HCT116 (cell line): Measurements from ENCODE around the gene TLE7. TPM values are rescaled to one million over a fixed set of nuclear protein-coding genes. Genes with fewer than 3 reads are reported as not detected.

Source experiments
- ATAC-seq: fragments of 200-7000 bp; cut with Tn5 transposase; 2 replicates; pipeline ENCODE4 v1.9.1; 2020; ENCODE audit warnings: mild to moderate bottlenecking, moderate library complexity
- Bru-seq: library from RNA; stranded (reverse); fragments of 400-500 nt; gene quantifications from one replicate; lab custom pipeline; 2021; lab: Mats Ljungman, UMichigan
- BruChase-seq, 2 experiments: library from RNA; stranded (reverse); fragments of 400-500 nt; gene quantifications; one replicate each; lab custom pipeline; 2021; lab: Mats Ljungman, UMichigan
- BruUV-seq: library from RNA; stranded (reverse); fragments of 400-500 nt; replicated peaks from 2 replicates; lab custom pipeline; 2021; lab: Mats Ljungman, UMichigan
- CTCF ChIA-PET: fragments of 300-600 bp; sonication (Branson Sonifier 250); formaldehyde crosslinking; loops from one replicate; lab custom pipeline; 2021; ENCODE audit warnings: antibody characterized with exemption; lab: Charles Lee
- POLR2A ChIA-PET: fragments of 300-600, 350-600 bp; sonication (Branson Sonifier 250); formaldehyde crosslinking; loops from one replicate; lab custom pipeline; 2021; ENCODE audit warnings: antibody characterized with exemption; lab: Charles Lee
- RAD21 ChIA-PET, 2 experiments: fragments of 300-600 bp; sonication (Branson Sonifier 250); formaldehyde crosslinking; loops; one replicate each; lab custom pipeline; 2023; ENCODE audit warnings: low total read pairs in 2 of 2; ENCODE audit not compliant: uncharacterized antibody in 2 of 2, unreplicated experiment in 2 of 2, low non-redundant PET in 1 of 2; lab: Charles Lee
- DNase-seq: peaks from one replicate; pipeline ENCODE4 v3.0.0-alpha.2; 2010; ENCODE audit warnings: low read depth, low spot score
- H2AFZ ChIP-seq: fragments of 200-600 bp; shearing (Covaris generic), sonication (generic); 2 replicates; pipeline ENCODE4 v1.6.1; 2017; ENCODE audit warnings: low read depth, mixed run types, mixed read lengths, antibody characterized with exemption, low read length; ENCODE audit not compliant: poor library complexity, severe bottlenecking
- H3K27ac ChIP-seq: 2 replicates; pipeline ENCODE4 v1.5.1; 2012; ENCODE audit warnings: low read depth, low read length
- H3K27me3 ChIP-seq: fragments of 200-600 bp; sonication (generic); 2 replicates; pipeline ENCODE4 v1.6.1; 2016; ENCODE audit warnings: mixed run types, low read length, mixed read lengths; ENCODE audit not compliant: insufficient read depth
- H3K36me3 ChIP-seq, 2 experiments: fragments of 200-500 bp in 1 of 2; fragments of 200-600 bp in 1 of 2; sonication (Bioruptor generic) in 1 of 2; sonication (generic) in 1 of 2; 2 replicates each; pipeline versions ENCODE4 v1.5.1 to v1.6.1; 2014 to 2016; ENCODE audit warnings: low read length in 2 of 2, inconsistent platforms in 1 of 2, mixed read lengths in 1 of 2, mixed run types in 1 of 2; ENCODE audit not compliant: insufficient read depth in 2 of 2, control insufficient read depth in 1 of 2
- H3K4me1 ChIP-seq, 2 experiments: fragments of 200-600 bp in 1 of 2; sonication (generic) in 1 of 2; 2 replicates each; pipeline versions ENCODE4 v1.5.1 to v1.6.1; 2012 to 2017; ENCODE audit warnings: low read length in 2 of 2, inconsistent platforms in 1 of 2, mild to moderate bottlenecking in 1 of 2, mixed read lengths in 1 of 2, mixed run types in 1 of 2, moderate library complexity in 1 of 2; ENCODE audit not compliant: insufficient read depth in 2 of 2, control insufficient read depth in 1 of 2
- H3K4me2 ChIP-seq: fragments of 200-600 bp; sonication (generic); 2 replicates; pipeline ENCODE4 v1.6.1; 2017; ENCODE audit warnings: mixed run types, low read length, mixed read lengths
- H3K4me3 ChIP-seq, 2 experiments: fragments of 200-600 bp in 1 of 2; sonication (generic) in 1 of 2; replicated peaks in 1 of 2; 2 replicates each; pipeline ENCODE4 v1.5.1; 2011 to 2016; ENCODE audit warnings: low read length in 2 of 2, control low read depth in 1 of 2, low read depth in 1 of 2, mild to moderate bottlenecking in 1 of 2, mixed read lengths in 1 of 2, mixed run types in 1 of 2
- H3K79me2 ChIP-seq: fragments of 200-600 bp; sonication (generic); 2 replicates; pipeline ENCODE4 v1.6.1; 2017; ENCODE audit warnings: mild to moderate bottlenecking, mixed run types, low read length, moderate library complexity, mixed read lengths; ENCODE audit not compliant: insufficient read depth
- H3K9ac ChIP-seq: fragments of 200-600 bp; sonication (generic); 2 replicates; pipeline ENCODE4 v1.6.1; 2016; ENCODE audit warnings: low read length, mixed read lengths
- H3K9me2 ChIP-seq: fragments of 200-600 bp; sonication (generic), shearing (Covaris generic); 2 replicates; pipeline ENCODE4 v1.6.1; 2017; ENCODE audit warnings: mixed run types, mild to moderate bottlenecking, moderate library complexity; ENCODE audit not compliant: insufficient read depth
- H3K9me3 ChIP-seq, 2 experiments: fragments of 200-500 bp in 1 of 2; fragments of 200-600 bp in 1 of 2; sonication (Bioruptor generic) in 1 of 2; sonication (generic) in 1 of 2; 2 replicates each; pipeline ENCODE4 v1.6.1; 2014 to 2017; ENCODE audit warnings: low read length in 2 of 2, mixed read lengths in 2 of 2, inconsistent platforms in 1 of 2, low read depth in 1 of 2, mild to moderate bottlenecking in 1 of 2, mixed run types in 1 of 2, moderate library complexity in 1 of 2; ENCODE audit not compliant: control insufficient read depth in 1 of 2, insufficient read depth in 1 of 2
- H4K20me1 ChIP-seq: fragments of 200-600 bp; sonication (generic), shearing (Covaris generic); 2 replicates; pipeline ENCODE4 v1.6.1; 2017; ENCODE audit warnings: mixed run types, mild to moderate bottlenecking, moderate library complexity; ENCODE audit not compliant: insufficient read depth
- ATF3 ChIP-seq: IDR thresholded peaks from 2 replicates; pipeline ENCODE4 v1.6.1; 2012
- CEBPB ChIP-seq: IDR thresholded peaks from 2 replicates; pipeline ENCODE4 v1.6.1; 2012; ENCODE audit warnings: low read depth
- ELF1 ChIP-seq: IDR thresholded peaks from 2 replicates; pipeline ENCODE4 v1.6.1; 2012; ENCODE audit warnings: low read depth, borderline replicate concordance
- EZH2 ChIP-seq: fragments of 200-600 bp; sonication (generic); IDR thresholded peaks from 2 replicates; pipeline ENCODE4 v1.6.1; 2017; ENCODE audit warnings: antibody characterized with exemption, mixed run types
- EZH2phosphoT487 ChIP-seq: fragments of 200-600 bp; IDR thresholded peaks from 2 replicates; pipeline ENCODE4 v1.6.1; 2018; ENCODE audit warnings: antibody characterized with exemption, borderline replicate concordance
- FOSL1 ChIP-seq: IDR thresholded peaks from 2 replicates; pipeline ENCODE4 v1.6.1; 2012; ENCODE audit warnings: low read depth
- JUND ChIP-seq: IDR thresholded peaks from 2 replicates; pipeline ENCODE4 v1.6.1; 2012
- MAX ChIP-seq: IDR thresholded peaks from 2 replicates; pipeline ENCODE4 v1.6.1; 2012
- POLR2A ChIP-seq: IDR thresholded peaks from 2 replicates; pipeline ENCODE4 v1.7.0; 2011; ENCODE audit warnings: borderline replicate concordance; ENCODE audit not compliant: insufficient read depth, insufficient read length; ENCODE audit errors: extremely low read depth
- POLR2AphosphoS5 ChIP-seq: IDR thresholded peaks from 2 replicates; pipeline ENCODE4 v1.6.1; 2011; ENCODE audit warnings: mild to moderate bottlenecking, low read depth, low read length, moderate library complexity
- RAD21 ChIP-seq: IDR thresholded peaks from 2 replicates; pipeline ENCODE4 v1.6.1; 2012; ENCODE audit warnings: low read depth, mild to moderate bottlenecking
- REST ChIP-seq: IDR thresholded peaks from 2 replicates; pipeline ENCODE4 v1.6.1; 2012; ENCODE audit warnings: low read depth
- SIN3A ChIP-seq: IDR thresholded peaks from 2 replicates; pipeline ENCODE4 v1.6.1; 2012; ENCODE audit warnings: low read depth
- SP1 ChIP-seq: IDR thresholded peaks from 2 replicates; pipeline ENCODE4 v1.6.1; 2012; ENCODE audit warnings: low read depth
- SRF ChIP-seq: IDR thresholded peaks from 2 replicates; pipeline ENCODE4 v1.6.1; 2012; ENCODE audit warnings: low read depth
- intact Hi-C: fragments of 100-400 bp; cut with micrococcal nuclease; formaldehyde crosslinking; loops from 2 replicates; pipeline ENCODE4 v1.10.0; 2022
- long read RNA-seq: library from polyadenylated mRNA; unstranded; transcript quantifications from one replicate; pipeline ENCODE4 v2.0.0, GENCODE V29; 2021; ENCODE audit not compliant: unreplicated experiment
- polyA plus RNA-seq: library from polyadenylated mRNA; unstranded; fragments of >200 nt; gene quantifications from 2 replicates; pipeline ENCODE4 v1.2.1, GENCODE V29; 2012; ENCODE audit warnings: missing spikeins
- total RNA-seq: library from RNA; stranded (reverse); gene quantifications from one replicate; pipeline ENCODE4 v1.2.1, GENCODE V29; 2021; ENCODE audit not compliant: unreplicated experiment
- TF ChIP-seq, protein P1 (sequence below), 3 experiments: fragments of 200-600 bp in 1 of 3; sonication (generic) in 1 of 3; IDR thresholded peaks in 2 of 3; conservative IDR thresholded peaks in 1 of 3; 2 replicates each; pipeline ENCODE4 v1.5.1; 2012 to 2017; ENCODE audit warnings: low read depth in 2 of 3, low read length in 2 of 3, antibody characterized with exemption in 1 of 3, borderline replicate concordance in 1 of 3, control low read depth in 1 of 3, mild to moderate bottlenecking in 1 of 3, mixed read lengths in 1 of 3, mixed run types in 1 of 3, moderate library complexity in 1 of 3; ENCODE audit not compliant: insufficient read depth in 1 of 3

TLE7 gene
- total RNA-seq (not detected), Bru-seq, nascent RNA (not detected), BruChase-seq, experiment 1, labeled RNA remaining after a 6-hour chase (not detected), BruChase-seq, experiment 2, labeled RNA remaining after a 2-hour chase (not detected)
- not detected in 2 replicates for polyA plus RNA-seq
- long read RNA-seq, result 0 reads

DNA sequence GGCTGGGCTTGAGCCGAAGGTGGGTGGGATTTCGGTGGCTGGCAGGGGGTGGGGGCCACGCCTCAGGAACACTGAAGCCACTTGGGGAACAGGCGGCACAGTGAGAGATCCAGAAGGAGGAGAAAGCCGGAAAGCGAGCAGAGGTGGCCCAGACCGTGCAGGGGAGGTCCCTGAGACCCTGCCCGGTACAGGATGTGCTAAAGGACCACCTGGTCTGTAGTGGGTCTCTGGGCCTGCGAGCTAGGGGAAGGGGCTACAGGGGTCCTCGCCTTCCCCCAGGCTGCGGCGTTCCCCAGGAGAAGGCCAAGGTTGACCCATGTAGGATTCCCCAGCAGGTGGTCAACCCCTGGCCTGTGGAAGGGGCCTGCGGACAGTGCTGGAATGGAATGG, at the start of gene TLE7:
TLE7 (minus strand) TSS at position 4 of the 390 bp plus-strand sequence. CDS start 8,730 bp downstream, outside the sequence.
- ATAC-seq, result no peak
- Histone ChIP-seq H3K79me2 (no peaks in the 10 kb centered on the region), H3K9ac (no peak within 1 kb of the TSS), H3K27ac (no peak within 1 kb of the TSS), H4K20me1 (no peaks in the 10 kb centered on the region), H3K4me3 (no peak within 1 kb of the TSS), H3K27me3 (no peaks in the 10 kb centered on the region), H2AFZ (no peak within 1 kb of the TSS), H3K4me2 (no peak within 1 kb of the TSS), H3K9me3 (no peaks in the 10 kb centered on the region; a peak in 1 of 4 replicates), H3K4me1 (no peaks in the 10 kb centered on the region), H3K9me2 (no peaks in the 10 kb centered on the region), H3K36me3 (no peaks in the 10 kb centered on the region)
- intact Hi-C loops, result no loop called here
- ChIA-PET CTCF (no interaction called here), POLR2A (no interaction called here), RAD21 (no interaction called here)
- no peak for TF ChIP-seq POLR2AphosphoS5
- DNase-seq, result no peak
- no TSS peak for BruUV-seq

DNA sequence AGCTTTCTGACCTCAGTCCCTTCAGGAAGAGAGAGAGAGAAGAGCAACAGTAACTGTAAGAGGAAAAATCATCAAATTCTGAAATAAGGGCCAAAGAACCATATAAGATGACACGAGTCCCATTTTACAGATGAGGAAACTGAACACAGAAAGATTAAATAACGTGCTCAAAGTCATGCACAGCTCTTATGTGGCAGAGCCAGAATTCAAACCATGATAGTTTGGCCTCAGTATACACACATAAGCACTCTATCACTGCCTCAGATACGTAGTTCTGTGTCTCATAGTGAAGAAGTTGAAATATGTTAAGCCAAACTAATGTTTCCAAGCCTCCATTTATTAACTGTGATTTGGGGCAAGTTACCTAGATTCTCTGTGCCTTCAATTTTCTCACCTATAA, 49.2 kb upstream of the TLE7 start:
- no peak overlapping the region for H2AFZ ChIP-seq
- H3K79me2 ChIP-seq, result no peaks in the 10 kb centered on the region
- ATAC-seq (no peak), DNase-seq (no peak)
- intact Hi-C loops, result loop anchor here (5.0 kb wide), 1 partner anchor 39 kb away; no protein-coding TSS in a partner anchor
- ChIA-PET CTCF (interaction anchor here (1.2 to 1.3 kb wide), 2 partner anchors 12 to 78 kb away, joined by 3 to 4 read pairs; no protein-coding TSS in a partner anchor), RAD21 (no interaction called here), POLR2A (interaction anchor here (0.5 kb wide), 1 partner anchor 79 kb away, joined by 5 read pairs; no protein-coding TSS in a partner anchor)
- H3K9me3 ChIP-seq, result no peaks in the 10 kb centered on the region
- H3K9ac ChIP-seq, result no peak overlapping the region
- H4K20me1 ChIP-seq, result no peaks in the 10 kb centered on the region
- no peaks in the 10 kb centered on the region for H3K4me1 ChIP-seq
- no peaks in the 10 kb centered on the region for H3K36me3 ChIP-seq
- no TSS peak for BruUV-seq
- no peaks in the 10 kb centered on the region for H3K27me3 ChIP-seq
- no peak overlapping the region for H3K27ac ChIP-seq
- no peak overlapping the region for H3K4me3 ChIP-seq
- H3K4me2 ChIP-seq, result no peak overlapping the region
- no peaks in the 10 kb centered on the region for H3K9me2 ChIP-seq
- no peak for TF ChIP-seq EZH2
- TF ChIP-seq ATF3, result no peak
- TF ChIP-seq MAX, result no peak
- no peak for TF ChIP-seq ELF1
- no peak for TF ChIP-seq FOSL1
- TF ChIP-seq EZH2phosphoT487, result no peak
- no peak for TF ChIP-seq SRF
- no peak for TF ChIP-seq CEBPB
- TF ChIP-seq REST, result no peak
- no peak for TF ChIP-seq POLR2A
- no peak for TF ChIP-seq SIN3A
- TF ChIP-seq, protein P1, sequence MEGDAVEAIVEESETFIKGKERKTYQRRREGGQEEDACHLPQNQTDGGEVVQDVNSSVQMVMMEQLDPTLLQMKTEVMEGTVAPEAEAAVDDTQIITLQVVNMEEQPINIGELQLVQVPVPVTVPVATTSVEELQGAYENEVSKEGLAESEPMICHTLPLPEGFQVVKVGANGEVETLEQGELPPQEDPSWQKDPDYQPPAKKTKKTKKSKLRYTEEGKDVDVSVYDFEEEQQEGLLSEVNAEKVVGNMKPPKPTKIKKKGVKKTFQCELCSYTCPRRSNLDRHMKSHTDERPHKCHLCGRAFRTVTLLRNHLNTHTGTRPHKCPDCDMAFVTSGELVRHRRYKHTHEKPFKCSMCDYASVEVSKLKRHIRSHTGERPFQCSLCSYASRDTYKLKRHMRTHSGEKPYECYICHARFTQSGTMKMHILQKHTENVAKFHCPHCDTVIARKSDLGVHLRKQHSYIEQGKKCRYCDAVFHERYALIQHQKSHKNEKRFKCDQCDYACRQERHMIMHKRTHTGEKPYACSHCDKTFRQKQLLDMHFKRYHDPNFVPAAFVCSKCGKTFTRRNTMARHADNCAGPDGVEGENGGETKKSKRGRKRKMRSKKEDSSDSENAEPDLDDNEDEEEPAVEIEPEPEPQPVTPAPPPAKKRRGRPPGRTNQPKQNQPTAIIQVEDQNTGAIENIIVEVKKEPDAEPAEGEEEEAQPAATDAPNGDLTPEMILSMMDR (IDR thresholded peaks at IDR 0.05 in 2 of 3, conservative IDR thresholded peaks at IDR 0.05 in 1 of 3; ENCODE audit: borderline replicate concordance in 1 of 3, insufficient read depth in 1 of 3, low read depth in 2 of 3, low read length in 2 of 3), result no peak
- no peak for TF ChIP-seq RAD21
- TF ChIP-seq SP1, result no peak
- no peak for TF ChIP-seq JUND
